Measurements from ENCODE around the gene SYNGR3.

GRCh38 chr16:1989209-1990100, at the start of gene SYNGR3:
- TF ChIP-seq ZNF12 (CRISPR knock-in tag; IDR thresholded peaks at IDR 0.05) (no peak), FOXA3 (CRISPR knock-in tag; IDR thresholded peaks at IDR 0.05) (no peak), POLR2A (IDR thresholded peaks at IDR 0.05; ENCODE audit: insufficient read depth in 1 of 2, low read depth in 2 of 2, low read length in 2 of 2) (0 out of 4 replicates have a peak, but pooled peaks of 1 of the 2 experiments have one; percentile 13), ZFP37 (CRISPR knock-in tag; IDR thresholded peaks at IDR 0.05; ENCODE audit: borderline replicate concordance) (no peak), ZBTB40 (IDR thresholded peaks at IDR 0.05) (no peak), ZBTB40 (CRISPR knock-in tag; IDR thresholded peaks at IDR 0.05) (no peak), ZNF674 (CRISPR knock-in tag; IDR thresholded peaks at IDR 0.05; ENCODE audit: low read depth) (no peak), SMC3 (IDR thresholded peaks at IDR 0.05; ENCODE audit: low read length) (no peak), CTCF (CRISPR knock-in tag; IDR thresholded peaks at IDR 0.05) (no peak), JUNB (CRISPR knock-in tag; IDR thresholded peaks at IDR 0.05; ENCODE audit: borderline replicate concordance) (no peak), RFXAP (CRISPR knock-in tag; IDR thresholded peaks at IDR 0.05; ENCODE audit: borderline replicate concordance) (no peak), PBX3 (CRISPR knock-in tag; IDR thresholded peaks at IDR 0.05; ENCODE audit: borderline replicate concordance) (no peak), HOMEZ (CRISPR knock-in tag; IDR thresholded peaks at IDR 0.05; ENCODE audit: low read depth) (no peak), GPBP1L1 (CRISPR knock-in tag; IDR thresholded peaks at IDR 0.05) (no peak)

Measured in HepG2 (cell line).